ENCODE data around the gene ITLN1. TPM values are rescaled to one million over a fixed set of nuclear protein-coding genes. Genes with fewer than 3 reads are reported as not detected.

ITLN1 gene
- polyA plus RNA-seq, 1 donor (not counting 4 experiments of a cell fraction or from before 2014, with no cell fraction given) = not detected

DNA sequence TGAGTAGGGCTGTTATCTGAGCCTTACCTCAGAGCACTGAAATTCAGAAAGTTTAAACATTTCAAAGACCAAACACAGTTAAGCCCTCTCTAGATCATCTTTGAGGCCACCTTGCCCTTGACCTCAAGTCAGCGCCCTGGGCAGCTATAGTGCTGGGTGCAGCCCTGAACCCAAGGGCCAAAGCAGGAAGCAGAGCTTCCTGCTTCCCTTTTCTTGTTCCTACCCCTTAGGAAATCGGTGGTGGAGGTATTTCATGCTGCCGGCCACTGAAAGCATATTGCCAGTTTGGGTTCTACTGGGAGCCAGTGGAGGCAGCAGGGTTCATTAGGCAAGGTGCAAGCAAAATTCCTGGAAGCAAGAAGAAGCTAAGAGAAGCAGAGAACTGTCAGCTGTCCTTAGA is 48.4 kb downstream of the ITLN1 start:
- no peaks in the 10 kb centered on the region for H3K27me3 ChIP-seq (ENCODE audit: control insufficient read depth, extremely low read depth, insufficient read depth, low read length)
- no peak for FAIRE-seq
- no peak overlapping the region for H3K4me3 ChIP-seq (ENCODE audit: control insufficient read depth in 2 of 3, extremely low read depth in 1 of 3, insufficient read depth in 2 of 3, low read depth in 1 of 3, low read length in 3 of 3)
- no peaks in the 10 kb centered on the region for H3K9me1 ChIP-seq (ENCODE audit: control insufficient read depth, extremely low read depth, insufficient read depth, low read length)
- no peak overlapping the region for H3K4me2 ChIP-seq (ENCODE audit: control insufficient read depth, extremely low read depth, insufficient read depth, low read depth, low read length)
- H3K4me1 ChIP-seq (ENCODE audit: control insufficient read depth, extremely low read depth, insufficient read depth, low read length) = no peaks in the 10 kb centered on the region
- H3K9me3 ChIP-seq (ENCODE audit: control insufficient read depth, low read depth, low read length) = no peaks in the 10 kb centered on the region
- no peak for TF ChIP-seq EZH2 (IDR thresholded peaks at IDR 0.05; ENCODE audit: low read length)
- TF ChIP-seq, protein P1, sequence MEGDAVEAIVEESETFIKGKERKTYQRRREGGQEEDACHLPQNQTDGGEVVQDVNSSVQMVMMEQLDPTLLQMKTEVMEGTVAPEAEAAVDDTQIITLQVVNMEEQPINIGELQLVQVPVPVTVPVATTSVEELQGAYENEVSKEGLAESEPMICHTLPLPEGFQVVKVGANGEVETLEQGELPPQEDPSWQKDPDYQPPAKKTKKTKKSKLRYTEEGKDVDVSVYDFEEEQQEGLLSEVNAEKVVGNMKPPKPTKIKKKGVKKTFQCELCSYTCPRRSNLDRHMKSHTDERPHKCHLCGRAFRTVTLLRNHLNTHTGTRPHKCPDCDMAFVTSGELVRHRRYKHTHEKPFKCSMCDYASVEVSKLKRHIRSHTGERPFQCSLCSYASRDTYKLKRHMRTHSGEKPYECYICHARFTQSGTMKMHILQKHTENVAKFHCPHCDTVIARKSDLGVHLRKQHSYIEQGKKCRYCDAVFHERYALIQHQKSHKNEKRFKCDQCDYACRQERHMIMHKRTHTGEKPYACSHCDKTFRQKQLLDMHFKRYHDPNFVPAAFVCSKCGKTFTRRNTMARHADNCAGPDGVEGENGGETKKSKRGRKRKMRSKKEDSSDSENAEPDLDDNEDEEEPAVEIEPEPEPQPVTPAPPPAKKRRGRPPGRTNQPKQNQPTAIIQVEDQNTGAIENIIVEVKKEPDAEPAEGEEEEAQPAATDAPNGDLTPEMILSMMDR (optimal IDR thresholded peaks at IDR 0.05 in 1 of 3, IDR thresholded peaks at IDR 0.05 in 1 of 3, conservative IDR thresholded peaks at IDR 0.05 in 1 of 3; ENCODE audit: extremely low read depth in 1 of 3, insufficient read depth in 2 of 3, low read length in 3 of 3) = no peak
- H3K36me3 ChIP-seq (ENCODE audit: control insufficient read depth in 2 of 2, extremely low read depth in 1 of 2, insufficient read depth in 2 of 2, low read length in 2 of 2) = no peaks in the 10 kb centered on the region
- DNase-seq (ENCODE audit: low read depth, low spot score) = no peak
- H3K27ac ChIP-seq (ENCODE audit: control insufficient read depth, insufficient read depth, low read length) = no peak overlapping the region
- H2AFZ ChIP-seq (ENCODE audit: control insufficient read depth, low read length) = no peak overlapping the region
- H3K79me2 ChIP-seq (ENCODE audit: control insufficient read depth, insufficient read depth, low read length) = no peaks in the 10 kb centered on the region
- H3K9ac ChIP-seq (ENCODE audit: control insufficient read depth, extremely low read depth, insufficient read depth, low read length) = no peak overlapping the region
- dilution Hi-C loops (cut with MboI; ENCODE audit: extremely low pct_ligation_motif_present, low sequenced_read_pairs) = no loop called here
- H4K20me1 ChIP-seq (ENCODE audit: control insufficient read depth, extremely low read depth, insufficient read depth, low read length) = no peaks in the 10 kb centered on the region

DNA sequence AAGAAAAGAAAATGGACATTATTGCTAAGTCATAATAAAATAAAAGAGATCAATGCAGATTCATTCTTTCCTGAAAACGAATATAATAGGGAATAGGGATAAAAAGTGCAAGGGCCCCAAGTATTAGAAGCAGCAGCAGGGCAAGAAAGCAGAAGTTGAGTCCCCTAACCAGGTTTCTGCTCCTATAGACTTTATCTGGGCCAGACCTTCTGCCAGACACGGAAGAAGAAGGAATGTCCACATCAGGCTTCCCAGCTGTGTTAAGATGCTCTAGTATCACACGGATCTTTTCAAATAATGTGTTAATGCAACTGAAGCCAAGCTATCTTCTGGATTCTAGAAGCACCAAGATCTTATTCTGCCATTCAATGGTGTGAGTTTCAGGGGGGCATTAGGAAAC is 49.2 kb downstream of the ITLN1 start:
- no peaks in the 10 kb centered on the region for H3K9me1 ChIP-seq (ENCODE audit: control insufficient read depth, extremely low read depth, insufficient read depth, low read length)
- no peaks in the 10 kb centered on the region for H3K27me3 ChIP-seq (ENCODE audit: control insufficient read depth, extremely low read depth, insufficient read depth, low read length)
- no peak overlapping the region for H3K27ac ChIP-seq (ENCODE audit: control insufficient read depth, insufficient read depth, low read length)
- no peak for TF ChIP-seq EZH2 (IDR thresholded peaks at IDR 0.05; ENCODE audit: low read length)
- TF ChIP-seq, protein P1 (optimal IDR thresholded peaks at IDR 0.05 in 1 of 3, IDR thresholded peaks at IDR 0.05 in 1 of 3, conservative IDR thresholded peaks at IDR 0.05 in 1 of 3; ENCODE audit: extremely low read depth in 1 of 3, insufficient read depth in 2 of 3, low read length in 3 of 3) = no peak
- dilution Hi-C loops (cut with MboI; ENCODE audit: extremely low pct_ligation_motif_present, low sequenced_read_pairs) = no loop called here
- no peaks in the 10 kb centered on the region for H3K9me3 ChIP-seq (ENCODE audit: control insufficient read depth, low read depth, low read length)
- no peak overlapping the region for H3K4me3 ChIP-seq (ENCODE audit: control insufficient read depth in 2 of 3, extremely low read depth in 1 of 3, insufficient read depth in 2 of 3, low read depth in 1 of 3, low read length in 3 of 3)
- H3K4me2 ChIP-seq (ENCODE audit: control insufficient read depth, extremely low read depth, insufficient read depth, low read depth, low read length) = no peak overlapping the region
- no peak overlapping the region for H2AFZ ChIP-seq (ENCODE audit: control insufficient read depth, low read length)
- H3K9ac ChIP-seq (ENCODE audit: control insufficient read depth, extremely low read depth, insufficient read depth, low read length) = no peak overlapping the region
- H3K36me3 ChIP-seq (ENCODE audit: control insufficient read depth in 2 of 2, extremely low read depth in 1 of 2, insufficient read depth in 2 of 2, low read length in 2 of 2) = no peaks in the 10 kb centered on the region
- H4K20me1 ChIP-seq (ENCODE audit: control insufficient read depth, extremely low read depth, insufficient read depth, low read length) = no peaks in the 10 kb centered on the region
- H3K79me2 ChIP-seq (ENCODE audit: control insufficient read depth, insufficient read depth, low read length) = no peaks in the 10 kb centered on the region
- no peaks in the 10 kb centered on the region for H3K4me1 ChIP-seq (ENCODE audit: control insufficient read depth, extremely low read depth, insufficient read depth, low read length)
- DNase-seq (ENCODE audit: low read depth, low spot score) = no peak
- FAIRE-seq = no peak

Measured in keratinocyte (primary cell).